ENCODE measurements around the gene GTF3C2. TPM values are rescaled to one million over a fixed set of nuclear protein-coding genes. Genes with fewer than 3 reads are reported as not detected.
A peak's percentile ranks its signal among the peaks of the same experiment; 100 is the strongest.

The GTF3C2 gene
- total and polyA plus RNA-seq, 2 of the 13 experiments (the other 11 are each of a cell fraction or from before 2014, with no cell fraction given) = 77.5 to 130 TPM

- peak; percentile 93; the same call in 1 of the 2 replicates for TF ChIP-seq ZNF674 (CRISPR knock-in tag; IDR thresholded peaks at IDR 0.05; ENCODE audit: low read depth)
- TF ChIP-seq E2F1 (CRISPR knock-in tag; IDR thresholded peaks at IDR 0.05) = no peak
- no peak for TF ChIP-seq REPIN1 (CRISPR knock-in tag; IDR thresholded peaks at IDR 0.05; ENCODE audit: borderline replicate concordance, low read depth)
- TF ChIP-seq MBNL3 (CRISPR knock-in tag; conservative IDR thresholded peaks at IDR 0.05) = no peak
- TF ChIP-seq BORCS8-MEF2B (CRISPR knock-in tag; IDR thresholded peaks at IDR 0.05) = 0 out of 2 replicates have a peak, but pooled peaks have one; percentile 32
- no peak for TF ChIP-seq RARG (CRISPR knock-in tag; IDR thresholded peaks at IDR 0.05; ENCODE audit: low read depth)
- TF ChIP-seq ZNF510 (CRISPR knock-in tag; IDR thresholded peaks at IDR 0.05; ENCODE audit: low read depth) = 0 out of 2 replicates have a peak, but pooled peaks have one; percentile 23
- TF ChIP-seq ZNF17 (CRISPR knock-in tag; IDR thresholded peaks at IDR 0.05) = no peak
- TF ChIP-seq TEAD3 (CRISPR knock-in tag; optimal IDR thresholded peaks at IDR 0.05; ENCODE audit: borderline replicate concordance) = no peak
- no peak for TF ChIP-seq MAFF (IDR thresholded peaks at IDR 0.05; ENCODE audit: low read depth, low read length)
- TF ChIP-seq ZBTB7B (CRISPR knock-in tag; IDR thresholded peaks at IDR 0.05) = no peak
- TF ChIP-seq DMAP1 (CRISPR knock-in tag; IDR thresholded peaks at IDR 0.05) = no peak
- no peak; the same call in 1 of the 2 replicates for TF ChIP-seq ZBTB1 (CRISPR knock-in tag; IDR thresholded peaks at IDR 0.05; ENCODE audit: borderline replicate concordance)
- TF ChIP-seq ZBTB38 (CRISPR knock-in tag; IDR thresholded peaks at IDR 0.05) = no peak
- no peak for TF ChIP-seq NFKB2 (CRISPR knock-in tag; IDR thresholded peaks at IDR 0.05; ENCODE audit: borderline replicate concordance)
- TF ChIP-seq ZBTB25 (CRISPR knock-in tag; IDR thresholded peaks at IDR 0.05) = no peak
- TF ChIP-seq ZNF644 (CRISPR knock-in tag; IDR thresholded peaks at IDR 0.05; ENCODE audit: low read depth) = no peak
- TF ChIP-seq E2F2 (CRISPR knock-in tag; IDR thresholded peaks at IDR 0.05; ENCODE audit: borderline replicate concordance) = no peak; the same call in 1 of the 2 replicates
- TF ChIP-seq PCBP2 (optimal IDR thresholded peaks at IDR 0.05; ENCODE audit: low read depth, low read length, poor library complexity, severe bottlenecking) = no peak
- TF ChIP-seq ARNT (IDR thresholded peaks at IDR 0.05) = no peak
- TF ChIP-seq FOSL2 (CRISPR knock-in tag; IDR thresholded peaks at IDR 0.05) = no peak
These were observed 14.5 kb upstream of the GTF3C2 start (continued) for GRCh38 chr2:27370816-27371620.
